SK-N-MC (cell line): ENCODE data around the gene MAPK9.

ENCODE experiments used
- EZH2 ChIP-seq: fragments of 200-600 bp; sonication (generic); IDR thresholded peaks from one replicate; pipeline ENCODE4 v1.6.1; 2017; ENCODE audit warnings: antibody characterized with exemption
- POLR2AphosphoS5 ChIP-seq: IDR thresholded peaks from 2 replicates; pipeline ENCODE4 v1.6.1; 2012; ENCODE audit warnings: mild to moderate bottlenecking, low read depth, low read length, borderline replicate concordance

GRCh38 chr5:180299526-180299925 is 7.6 kb upstream of the MAPK9 start:
- TF ChIP-seq EZH2 (no peak), POLR2AphosphoS5 (no peak)
